Right lobe of liver (tissue), 6 donors: ENCODE data around the gene MAIP1. TPM values are rescaled to one million over a fixed set of nuclear protein-coding genes. Genes with fewer than 3 reads are reported as not detected.

Source experiments
- ATAC-seq, 4 donors: fragments of 200-7000 bp; cut with Tn5 transposase; one replicate each; pipeline ENCODE4 v1.9.1; 2020; ENCODE audit warnings: mild to moderate bottlenecking in 4 of 4, moderate library complexity in 4 of 4
- DNase-seq, 3 donors: peaks; one replicate each; pipeline ENCODE4 v3.0.0-alpha.2; 2020
- H3K27ac ChIP-seq, 3 donors: fragments of 200-600 bp; one replicate each; pipeline ENCODE4 v1.8.0; 2022
- H3K27me3 ChIP-seq, 2 donors: fragments of 200-600 bp; one replicate each; pipeline ENCODE4 v1.8.0; 2022
- H3K36me3 ChIP-seq, 4 donors: fragments of 200-600 bp; sonication (generic) in 1 of 4; one replicate each; pipeline versions ENCODE4 v1.5.1 to v1.8.0; 2017 to 2022; ENCODE audit warnings: control low read depth in 1 of 4
- H3K4me1 ChIP-seq, 4 donors: fragments of 200-600 bp; sonication (generic) in 1 of 4; one replicate each; pipeline versions ENCODE4 v1.5.1 to v1.8.0; 2017 to 2022; ENCODE audit warnings: control low read depth in 1 of 4
- H3K4me3 ChIP-seq, 3 donors: fragments of 200-600 bp; one replicate each; pipeline ENCODE4 v1.8.0; 2022
- H3K9me3 ChIP-seq, 4 donors: fragments of 200-600 bp; sonication (generic) in 1 of 4; one replicate each; pipeline versions ENCODE4 v1.5.1 to v1.8.0; 2017 to 2022; ENCODE audit warnings: control low read depth in 1 of 4
- CTCF ChIP-seq, 4 donors: fragments of 200-600 bp in 3 of 4; fragments of 450-650 bp in 1 of 4; IDR thresholded peaks; one replicate each; pipeline versions ENCODE4 v1.5.1 to v1.8.0; 2016 to 2022; ENCODE audit warnings: antibody characterized with exemption in 4 of 4, mild to moderate bottlenecking in 2 of 4
- POLR2A ChIP-seq: fragments of 450-650 bp; IDR thresholded peaks from one replicate; pipeline ENCODE4 v1.6.1; 2017; ENCODE audit warnings: antibody characterized with exemption, mild to moderate bottlenecking
- WGBS: methylation state at CpG from one replicate; pipeline ENCODE4 v1.1.6; 2018; ENCODE audit warnings: low coverage, low lambda C conversion rate; ENCODE audit not compliant: insufficient coverage; ENCODE audit errors: missing lambda C conversion rate; 5-methylcytosine and 5-hydroxymethylcytosine counted together
- intact Hi-C, 2 donors: fragments of 100-400 bp; cut with DNase I; formaldehyde crosslinking; loops; one replicate each; pipeline versions ENCODE4 v1.11.2 to v1.14.1; 2022
- total RNA-seq, 6 experiments: library from RNA; depleted of rRNA in 2 of 6; stranded (reverse); fragments of >200 nt in 2 of 6; fragmentation: NEBNext Ultra II Directional in 3 of 6; extraction: Animal tissue kit (Norgen Biotek cat#: 25700) in 3 of 6; gene quantifications; one replicate each; pipeline versions ENCODE4 v1.1.0 to v1.2.4, GENCODE V29; 2016 to 2023
- donor health status: DM: no; HTN: yes; CAD: no.
- donor health status: DM: no; HTN: no; CAD: no.
- donor health status: DM: no; HTN: no; CAD: no.
- donor health status: DM: no; HTN: yes; CAD: no.
- donor health status: DM: no; HTN: yes; CAD: no.

The MAIP1 gene
- total RNA-seq, 6 experiments from 2014 or later: 23.4 to 39.7 (median 30.7) TPM

DNA sequence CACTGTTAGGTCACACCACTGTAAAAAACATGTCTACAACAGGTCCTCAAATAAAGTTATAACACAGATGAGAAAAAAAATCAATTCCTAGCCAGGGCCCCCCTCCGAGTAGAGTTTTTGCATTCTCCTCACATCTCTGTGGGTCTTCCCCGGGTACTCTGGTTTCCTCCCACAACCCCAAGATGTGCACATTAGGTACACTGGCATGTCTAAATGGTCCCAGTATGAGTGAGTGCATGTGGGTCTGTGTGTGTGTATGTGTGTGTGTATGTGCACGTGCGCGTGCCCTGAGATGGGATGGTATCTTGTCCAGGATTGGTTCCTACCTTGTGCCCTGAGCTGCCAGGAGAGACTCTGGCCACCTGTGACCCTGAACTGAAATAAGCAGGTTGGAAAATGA is 5.0 kb upstream of the MAIP1 start:
- Histone ChIP-seq H3K4me3 (no peak overlapping the region), H3K36me3 (peaks cover 0 to 30% (median 1%) of the 10 kb centered on the region in 4 donors), H3K27me3 (no peaks in the 10 kb centered on the region), H3K4me1 (peaks cover 0 to 10% (median 4%) of the 10 kb centered on the region in 4 donors), H3K9me3 (no peaks in the 10 kb centered on the region), H3K27ac (no peak overlapping the region)
- no peak for ATAC-seq
- TF ChIP-seq POLR2A: no peak
- no peak for TF ChIP-seq CTCF (IDR thresholded peaks at IDR 0.05)
- DNase-seq: no peak
- WGBS: 94% methylated on average over 4 of the region's 5 CpGs
- intact Hi-C loops: no loop called here

- TF ChIP-seq CTCF (IDR thresholded peaks at IDR 0.05): no peak
- no peak for TF ChIP-seq POLR2A
- Histone ChIP-seq H3K27me3 (no peaks in the 10 kb centered on the region), H3K27ac (no peak overlapping the region), H3K4me3 (no peak overlapping the region), H3K36me3 (peaks cover 0 to 26% (median 0%) of the 10 kb centered on the region in 4 donors), H3K9me3 (no peaks in the 10 kb centered on the region), H3K4me1 (peaks cover 0 to 10% (median 4%) of the 10 kb centered on the region in 4 donors)
- DNase-seq (no peak), ATAC-seq (no peak)
- intact Hi-C loops: no loop called here
- 44% methylated on average over 1 of the region's 1 CpG for WGBS
These were observed 4.4 kb upstream of the MAIP1 start for GRCh38 chr2:199951023-199951422.

DNA sequence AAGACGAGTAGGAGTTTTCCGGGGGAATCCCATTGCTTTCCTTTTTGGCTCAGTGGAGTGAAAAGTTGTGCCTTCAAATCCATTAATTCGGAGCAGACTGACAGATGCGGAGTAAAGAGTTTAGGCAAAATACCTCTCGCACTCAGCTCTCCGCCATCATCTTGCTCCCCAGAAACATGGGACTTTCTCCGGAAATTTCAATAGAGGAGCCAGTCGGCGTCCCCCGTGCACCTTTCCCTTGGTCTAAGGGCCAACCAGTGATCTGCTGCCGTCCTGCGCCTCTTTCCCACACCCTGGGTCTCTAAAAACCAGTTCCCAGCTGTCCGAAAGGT is 409 bp upstream of the MAIP1 start:
- no peak for DNase-seq
- ATAC-seq: peak; percentile 56 to 71 (median 60)
- peaks cover 0 to 17% (median 2%) of the 10 kb centered on the region in 4 donors for H3K36me3 ChIP-seq
- no peaks in the 10 kb centered on the region for H3K27me3 ChIP-seq
- peak overlapping the region; percentile 89 to 98 (median 94) for H3K4me3 ChIP-seq
- WGBS: 0% methylated on average over 11 of the region's 13 CpGs
- H3K9me3 ChIP-seq: no peaks in the 10 kb centered on the region
- intact Hi-C loops: no loop called here
- peaks cover 0 to 23% (median 7%) of the 10 kb centered on the region in 4 donors for H3K4me1 ChIP-seq
- H3K27ac ChIP-seq: peak overlapping the region; percentile 87 to 93 (median 89)
- no peak for TF ChIP-seq POLR2A
- TF ChIP-seq CTCF (IDR thresholded peaks at IDR 0.05): no peak

- Histone ChIP-seq H3K4me3 (peak overlapping the region; percentile 89 to 98 (median 94)), H3K4me1 (peaks cover 0 to 23% (median 7%) of the 10 kb centered on the region in 4 donors), H3K27me3 (no peaks in the 10 kb centered on the region), H3K9me3 (no peaks in the 10 kb centered on the region), H3K36me3 (peaks cover 0 to 23% (median 7%) of the 10 kb centered on the region in 4 donors), H3K27ac (peak overlapping the region; percentile 87 to 93 (median 89))
- 0% methylated on average over 7 of the region's 10 CpGs for WGBS
- intact Hi-C loops: no loop called here
- DNase-seq (no peak), ATAC-seq (no peak)
- TF ChIP-seq POLR2A (no peak), CTCF (IDR thresholded peaks at IDR 0.05) (no peak)
These were observed 639 bp downstream of the MAIP1 start for GRCh38 chr2:199956062-199956380.

DNA sequence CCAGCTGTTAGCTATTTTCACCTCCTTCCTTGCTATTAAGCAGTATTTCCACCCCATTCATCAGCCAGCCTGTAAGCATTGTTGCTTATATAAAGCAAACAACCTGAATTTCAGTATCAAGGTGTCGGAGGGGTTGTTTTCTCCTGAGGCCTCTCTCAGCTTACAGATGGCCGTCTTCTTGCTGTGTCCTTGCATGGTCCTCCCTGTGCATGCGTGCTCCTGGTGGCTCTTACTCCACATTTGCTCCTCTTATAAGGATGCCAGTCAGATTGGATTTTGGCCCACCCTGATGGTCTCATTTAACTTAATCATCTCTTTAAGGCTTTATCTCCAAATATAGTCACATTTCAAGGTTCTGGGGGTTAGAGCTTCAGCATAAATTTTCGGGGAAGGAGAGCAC is 2.6 kb downstream of the MAIP1 start:
- 91% methylated on average over 4 of the region's 4 CpGs for WGBS
- no peak overlapping the region for H3K4me3 ChIP-seq
- intact Hi-C loops: no loop called here
- H3K27ac ChIP-seq: no peak overlapping the region
- DNase-seq: no peak
- H3K36me3 ChIP-seq: peaks cover 5 to 41% (median 13%) of the 10 kb centered on the region in 4 donors
- H3K4me1 ChIP-seq: peaks cover 0 to 23% (median 7%) of the 10 kb centered on the region in 4 donors
- no peak for ATAC-seq
- no peaks in the 10 kb centered on the region for H3K27me3 ChIP-seq
- TF ChIP-seq CTCF (IDR thresholded peaks at IDR 0.05): no peak
- no peak for TF ChIP-seq POLR2A
- no peaks in the 10 kb centered on the region for H3K9me3 ChIP-seq
